ENCODE results near the gene RAVER1.

DNA sequence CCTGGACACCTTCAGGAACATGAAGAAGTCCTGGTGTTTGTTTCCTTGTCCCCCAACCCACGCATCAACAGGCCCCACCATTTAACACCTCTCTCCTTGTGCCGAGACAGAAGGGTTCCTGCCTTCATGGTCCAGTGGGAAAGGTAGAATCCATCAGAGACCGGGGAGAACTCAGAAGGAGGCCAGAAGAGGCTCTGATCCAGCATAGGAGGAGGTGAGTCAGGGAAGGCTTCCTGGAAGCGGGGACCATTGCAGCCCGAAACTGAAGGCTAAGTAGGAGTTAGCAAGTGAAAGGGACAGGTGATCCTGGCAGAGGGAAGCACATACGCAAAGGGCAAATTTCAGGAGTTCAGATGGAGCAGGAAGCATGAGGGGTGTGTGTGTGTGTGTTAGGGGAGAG, 5.6 kb upstream of the RAVER1 start:
- TF ChIP-seq, protein P1, sequence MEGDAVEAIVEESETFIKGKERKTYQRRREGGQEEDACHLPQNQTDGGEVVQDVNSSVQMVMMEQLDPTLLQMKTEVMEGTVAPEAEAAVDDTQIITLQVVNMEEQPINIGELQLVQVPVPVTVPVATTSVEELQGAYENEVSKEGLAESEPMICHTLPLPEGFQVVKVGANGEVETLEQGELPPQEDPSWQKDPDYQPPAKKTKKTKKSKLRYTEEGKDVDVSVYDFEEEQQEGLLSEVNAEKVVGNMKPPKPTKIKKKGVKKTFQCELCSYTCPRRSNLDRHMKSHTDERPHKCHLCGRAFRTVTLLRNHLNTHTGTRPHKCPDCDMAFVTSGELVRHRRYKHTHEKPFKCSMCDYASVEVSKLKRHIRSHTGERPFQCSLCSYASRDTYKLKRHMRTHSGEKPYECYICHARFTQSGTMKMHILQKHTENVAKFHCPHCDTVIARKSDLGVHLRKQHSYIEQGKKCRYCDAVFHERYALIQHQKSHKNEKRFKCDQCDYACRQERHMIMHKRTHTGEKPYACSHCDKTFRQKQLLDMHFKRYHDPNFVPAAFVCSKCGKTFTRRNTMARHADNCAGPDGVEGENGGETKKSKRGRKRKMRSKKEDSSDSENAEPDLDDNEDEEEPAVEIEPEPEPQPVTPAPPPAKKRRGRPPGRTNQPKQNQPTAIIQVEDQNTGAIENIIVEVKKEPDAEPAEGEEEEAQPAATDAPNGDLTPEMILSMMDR (IDR thresholded peaks at IDR 0.05 in 8 of 11, conservative IDR thresholded peaks at IDR 0.05 in 3 of 11): no peak
- no peak for TF ChIP-seq POLR2AphosphoS5 (IDR thresholded peaks at IDR 0.05)
